Hippocampal formation (tissue), 2 donors: ENCODE measurements around the gene PKDCC.

Source experiments
- DNase-seq, 2 donors: peaks; one replicate each; lab custom pipeline; 2025; lab: John Stamatoyannopoulos, UW

PKDCC gene, protein sequence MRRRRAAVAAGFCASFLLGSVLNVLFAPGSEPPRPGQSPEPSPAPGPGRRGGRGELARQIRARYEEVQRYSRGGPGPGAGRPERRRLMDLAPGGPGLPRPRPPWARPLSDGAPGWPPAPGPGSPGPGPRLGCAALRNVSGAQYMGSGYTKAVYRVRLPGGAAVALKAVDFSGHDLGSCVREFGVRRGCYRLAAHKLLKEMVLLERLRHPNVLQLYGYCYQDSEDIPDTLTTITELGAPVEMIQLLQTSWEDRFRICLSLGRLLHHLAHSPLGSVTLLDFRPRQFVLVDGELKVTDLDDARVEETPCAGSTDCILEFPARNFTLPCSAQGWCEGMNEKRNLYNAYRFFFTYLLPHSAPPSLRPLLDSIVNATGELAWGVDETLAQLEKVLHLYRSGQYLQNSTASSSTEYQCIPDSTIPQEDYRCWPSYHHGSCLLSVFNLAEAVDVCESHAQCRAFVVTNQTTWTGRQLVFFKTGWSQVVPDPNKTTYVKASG

DNA sequence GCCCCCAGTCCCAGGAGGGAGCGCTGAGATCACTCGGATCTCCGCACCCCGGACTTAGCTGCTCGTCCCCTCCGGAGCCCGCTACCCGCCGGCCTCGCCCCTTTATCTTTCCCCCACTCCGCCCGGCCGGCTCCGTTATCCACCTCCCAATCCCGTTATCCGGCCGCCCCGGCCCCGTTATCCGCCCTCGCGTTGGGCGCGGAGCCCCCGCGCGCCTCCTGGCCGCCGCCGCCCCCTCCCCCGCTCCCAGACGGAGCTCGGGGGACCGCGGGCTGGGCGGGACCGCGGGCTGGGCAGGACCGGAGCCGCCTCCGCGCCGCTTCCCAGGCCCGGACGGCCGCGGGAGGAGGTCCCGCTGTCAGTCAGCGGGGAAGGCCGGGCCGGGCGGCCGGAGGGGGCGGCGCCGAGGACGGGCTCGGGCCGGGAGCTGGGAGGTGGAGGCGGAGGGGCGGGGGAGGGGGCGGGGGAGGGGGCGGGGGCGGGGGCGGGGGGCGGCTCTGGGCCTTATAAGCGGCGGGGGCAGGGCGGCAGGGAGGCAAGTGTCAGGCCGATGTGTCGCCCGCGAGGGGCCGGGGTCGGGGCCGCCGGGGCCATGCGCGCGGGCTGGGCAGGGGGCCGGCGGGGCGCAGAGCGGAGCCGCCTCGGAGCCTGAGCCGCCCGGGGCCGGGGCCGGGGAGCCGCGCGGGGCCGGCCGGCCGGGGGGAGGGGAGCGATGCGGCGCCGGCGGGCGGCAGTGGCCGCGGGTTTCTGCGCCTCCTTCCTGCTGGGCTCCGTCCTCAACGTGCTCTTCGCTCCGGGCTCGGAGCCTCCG is at the start of gene PKDCC:
Gene PKDCC, plus strand, starts transcription at position 534 of the 811 bp plus-strand sequence. Its CDS starts 179 bp downstream, at position 713.
- DNase-seq, result peak; percentile 74 to 83

DNA sequence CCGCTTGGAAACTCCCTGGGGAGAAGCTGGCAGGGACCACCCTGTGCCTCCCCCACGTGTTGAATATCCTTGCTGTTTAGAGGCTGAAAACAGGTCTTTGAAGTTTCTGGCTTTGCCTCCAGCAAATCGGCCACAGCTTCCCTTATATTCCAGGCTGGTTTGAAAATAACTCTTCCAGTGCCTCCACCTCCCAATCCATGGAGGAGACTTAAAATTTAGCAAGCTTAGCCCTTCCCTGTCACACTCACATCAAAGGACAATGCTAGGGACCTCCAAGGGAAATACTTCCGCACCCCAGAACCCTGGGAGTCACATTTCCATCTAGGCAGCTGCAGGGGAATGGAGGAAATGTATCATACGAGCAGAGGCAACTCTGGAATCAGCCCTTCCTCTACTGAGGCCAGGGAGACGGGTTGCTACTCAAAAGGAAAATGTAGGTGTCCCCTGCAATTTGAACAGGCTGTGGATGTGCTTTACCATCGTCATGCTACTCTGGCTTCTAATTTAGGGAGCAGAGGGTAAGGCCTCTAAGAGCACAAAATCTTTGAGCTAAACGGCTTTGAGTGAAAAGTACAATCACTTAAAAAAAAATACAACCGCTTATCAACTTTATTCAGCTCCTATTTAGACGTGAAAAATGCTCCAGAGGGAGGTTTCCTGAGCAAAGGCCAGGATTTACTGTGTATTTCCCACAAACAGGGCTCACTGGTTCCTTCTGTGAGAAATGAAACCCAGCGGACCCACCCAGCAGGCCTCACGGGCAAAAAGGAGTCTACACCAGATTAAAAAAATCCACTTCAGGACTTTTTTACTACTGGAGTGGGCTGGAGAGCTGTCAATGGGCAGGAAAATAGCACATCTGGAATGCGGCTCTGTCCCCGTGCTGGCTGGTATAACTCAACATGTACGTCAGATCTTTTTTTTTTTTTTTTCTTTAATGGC is 49.4 kb upstream of the PKDCC start:
- DNase-seq, result no peak

DNA sequence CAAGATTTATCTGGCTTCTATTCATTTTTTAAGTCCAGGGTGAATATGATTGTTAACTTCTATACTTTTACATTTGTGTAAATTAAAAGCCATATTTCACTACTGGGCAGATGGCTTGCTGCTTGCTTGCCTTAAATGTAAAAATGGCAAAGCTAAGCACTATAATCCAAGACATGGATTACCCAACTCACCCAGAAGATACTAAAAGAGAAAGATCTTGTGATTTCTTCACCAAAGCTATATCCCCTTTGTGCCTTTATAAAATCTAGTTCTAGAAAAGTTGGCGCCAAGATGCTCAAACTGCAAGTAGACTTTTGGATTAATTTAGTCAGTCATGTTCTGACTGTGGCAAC is 48.7 kb upstream of the PKDCC start:
- DNase-seq, result no peak

DNA sequence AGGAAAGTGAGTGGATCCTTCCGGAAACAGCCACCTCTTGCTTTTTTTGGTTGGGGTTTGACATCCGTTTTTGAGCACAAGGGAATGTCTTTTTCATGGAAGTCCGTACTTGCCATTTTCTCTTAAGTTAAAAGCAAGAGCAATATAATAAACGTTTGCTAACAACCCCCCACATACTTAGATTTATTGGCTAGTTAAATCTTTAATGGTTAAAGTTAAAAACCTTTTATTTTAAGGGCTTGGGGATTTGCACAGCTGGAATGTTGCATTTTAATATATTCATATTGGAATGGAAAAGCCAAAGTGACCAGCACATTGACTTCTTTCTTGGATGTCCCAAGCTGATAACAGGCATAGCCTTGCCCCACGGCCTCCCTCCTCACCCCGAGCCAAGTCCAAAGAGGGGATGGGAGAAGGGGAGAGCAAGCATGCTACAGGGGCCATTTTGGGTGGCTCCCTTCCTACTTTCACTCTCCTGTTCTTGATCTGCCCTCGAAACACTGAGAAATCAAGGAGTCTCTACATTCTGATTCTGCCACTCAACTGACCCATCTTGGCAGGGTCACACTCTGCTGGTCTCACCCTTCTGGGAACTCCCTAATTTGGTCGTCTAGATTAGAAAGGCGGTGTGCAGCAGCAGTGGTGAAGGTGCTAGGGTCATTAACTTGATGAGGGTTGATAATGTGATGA is 48.1 kb upstream of the PKDCC start:
- no peak for DNase-seq

DNA sequence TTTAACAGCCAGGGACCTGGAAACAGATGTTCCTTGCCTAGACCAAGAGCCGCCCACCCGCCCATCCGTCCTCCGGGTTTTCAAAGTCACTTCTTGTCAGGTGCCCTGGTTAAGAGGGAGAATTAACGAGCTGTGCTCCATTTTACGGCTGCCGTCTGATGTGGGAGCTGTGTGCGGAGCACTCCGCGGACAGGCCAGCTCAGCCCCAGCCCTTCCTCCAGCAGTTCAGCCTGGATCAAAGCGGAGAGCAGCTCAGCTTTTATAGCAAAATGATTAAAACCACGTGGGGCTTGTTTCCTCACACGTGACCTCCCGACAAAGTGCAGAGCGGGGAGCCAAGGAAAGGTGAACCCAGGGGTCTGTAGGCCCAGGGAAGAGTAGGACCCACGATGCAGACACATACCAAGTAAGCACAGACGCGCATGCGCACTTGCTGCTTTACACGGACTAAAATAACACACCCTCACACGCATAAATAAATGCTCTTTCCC is 46.1 kb upstream of the PKDCC start:
- no peak for DNase-seq

DNA sequence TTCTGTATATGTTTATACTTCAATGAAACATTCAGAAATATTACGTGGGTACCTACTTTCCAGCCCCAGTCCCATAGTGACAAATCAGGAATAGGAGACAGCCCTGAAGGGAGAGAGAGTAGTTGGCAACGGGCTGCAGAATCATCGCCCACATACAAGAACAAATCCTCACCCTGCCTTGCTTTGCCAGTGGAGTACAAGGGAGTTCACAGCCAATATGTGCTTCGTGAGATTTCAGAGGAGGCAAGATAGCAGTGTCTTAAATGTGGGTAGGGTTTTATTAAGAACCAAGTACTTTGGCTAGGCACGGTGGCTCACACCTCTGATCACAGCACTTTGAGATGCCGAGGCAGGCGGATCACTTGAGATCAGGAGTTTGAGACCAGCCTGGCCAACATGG is 40.3 kb upstream of the PKDCC start:
- no peak for DNase-seq

DNA sequence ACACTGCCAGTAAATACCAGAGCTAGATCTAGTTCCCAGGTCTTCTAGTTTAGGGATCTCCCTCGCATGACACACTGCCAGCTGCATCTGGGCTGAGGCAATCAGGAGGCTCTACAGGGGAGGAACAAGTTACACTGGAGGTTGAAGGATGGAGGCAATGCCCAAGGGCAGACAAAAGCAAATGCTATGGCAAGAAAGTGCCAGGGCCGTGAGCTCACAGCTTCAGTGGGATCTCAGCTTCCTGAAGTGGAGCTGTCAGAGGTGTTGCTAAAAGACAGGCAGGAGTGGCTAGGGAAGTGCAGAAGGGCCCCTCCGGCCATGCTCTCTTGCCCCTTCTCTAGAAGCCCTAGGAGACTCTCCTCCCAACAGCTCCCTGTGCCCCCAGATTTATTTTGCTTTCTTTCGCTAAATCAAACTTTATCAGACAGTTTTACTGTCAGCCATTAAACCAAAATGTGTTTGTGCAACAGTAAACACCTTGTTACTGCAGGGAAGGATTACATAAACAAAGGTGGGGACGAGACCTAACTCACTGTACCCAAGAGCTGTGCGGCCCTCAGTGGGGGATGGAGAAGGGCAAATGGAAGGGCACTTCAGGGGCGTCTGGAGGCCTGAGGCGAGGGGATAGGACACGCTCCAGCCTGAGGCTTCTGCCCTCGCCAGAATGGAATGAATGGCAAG is 39.4 kb upstream of the PKDCC start:
- DNase-seq, result no peak

DNA sequence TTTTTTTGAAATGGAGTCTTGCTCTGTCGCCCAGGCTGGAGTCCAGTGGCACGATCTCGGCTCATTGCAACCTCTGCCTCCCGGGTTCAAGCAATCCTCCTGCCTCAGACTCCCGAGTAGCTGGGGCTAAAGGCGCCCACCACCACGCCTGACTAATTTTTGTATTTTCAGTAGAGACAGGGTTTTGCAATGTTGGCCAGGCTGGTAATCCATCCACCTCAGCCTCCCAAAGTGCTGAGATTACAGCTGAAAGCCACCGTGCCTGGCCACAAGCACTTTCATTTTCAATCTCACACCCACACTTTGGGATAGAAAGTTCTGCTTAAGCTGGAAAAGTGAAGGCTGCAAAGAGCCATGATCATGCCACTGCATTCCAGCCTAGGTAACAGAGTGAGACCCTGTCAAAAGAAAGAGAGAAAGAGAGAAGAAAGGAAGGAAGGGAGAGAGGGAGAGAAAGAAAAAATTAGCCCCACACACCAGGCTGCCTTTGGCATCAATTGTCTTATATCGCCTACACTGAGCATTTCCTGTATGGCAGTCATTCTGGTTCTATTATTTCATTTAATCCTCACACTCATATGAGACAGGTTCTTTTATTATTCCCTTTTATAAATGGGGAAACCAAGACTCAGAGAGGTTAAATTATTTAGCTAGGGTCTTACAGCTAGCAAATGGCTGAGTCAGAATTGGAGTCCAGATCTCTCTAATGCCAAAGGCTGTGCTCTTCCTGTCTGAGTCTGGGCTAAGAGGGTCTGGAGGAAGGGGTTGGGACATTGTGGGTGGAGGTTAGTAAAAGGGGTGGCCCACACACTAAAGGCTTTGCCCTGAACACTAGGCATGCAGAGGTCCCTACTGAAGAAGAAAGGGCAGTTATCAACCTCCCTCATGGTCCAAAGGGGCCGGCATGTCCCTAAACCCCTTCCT is 37.9 kb upstream of the PKDCC start:
- no peak for DNase-seq

DNA sequence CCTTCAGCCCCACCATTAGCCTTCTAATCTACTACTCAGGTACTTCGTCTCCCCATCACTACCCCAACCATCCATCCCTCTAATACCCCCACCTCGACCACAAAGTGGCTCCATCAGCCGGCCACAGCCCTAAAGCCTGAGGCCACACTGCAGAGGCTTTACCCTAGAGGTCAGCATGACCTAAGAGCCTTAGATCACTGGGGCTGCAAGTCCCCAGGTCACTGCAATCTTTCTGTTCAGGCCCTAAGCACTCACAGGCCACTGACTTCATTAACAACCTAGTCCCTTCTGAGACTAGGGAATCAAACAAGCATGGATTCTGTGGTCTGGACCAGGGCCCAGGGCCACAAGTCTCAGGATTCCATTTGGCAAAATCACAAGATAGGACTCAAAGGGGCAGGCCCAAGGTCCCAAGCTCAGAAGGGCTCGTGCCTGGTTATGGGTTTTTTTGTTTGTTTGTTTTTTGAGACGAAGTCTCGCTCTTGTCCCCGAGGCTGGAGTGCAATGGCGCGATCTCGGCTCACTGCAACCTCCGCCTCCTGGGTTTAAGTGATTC is 37.0 kb upstream of the PKDCC start:
- DNase-seq, result no peak

DNA sequence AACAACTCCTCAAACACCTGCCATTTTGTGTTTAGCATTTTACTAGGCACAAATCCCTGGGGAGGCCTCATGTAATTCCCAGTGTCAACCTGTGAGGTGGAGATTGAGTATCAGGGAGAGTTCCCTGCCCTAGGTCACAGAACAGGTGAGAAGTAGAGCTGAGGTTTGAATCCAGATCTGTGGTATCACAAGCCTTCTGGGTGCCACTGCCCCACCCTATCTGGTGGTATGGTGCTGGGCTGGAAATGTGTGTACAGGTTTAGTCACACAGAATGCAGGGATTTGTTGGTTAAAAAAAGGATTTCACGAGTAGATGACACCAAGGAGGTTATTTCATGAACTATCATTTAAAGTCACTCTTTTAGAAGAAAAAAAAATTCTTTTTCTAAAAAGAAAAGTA is 35.7 kb upstream of the PKDCC start:
- no peak for DNase-seq

DNA sequence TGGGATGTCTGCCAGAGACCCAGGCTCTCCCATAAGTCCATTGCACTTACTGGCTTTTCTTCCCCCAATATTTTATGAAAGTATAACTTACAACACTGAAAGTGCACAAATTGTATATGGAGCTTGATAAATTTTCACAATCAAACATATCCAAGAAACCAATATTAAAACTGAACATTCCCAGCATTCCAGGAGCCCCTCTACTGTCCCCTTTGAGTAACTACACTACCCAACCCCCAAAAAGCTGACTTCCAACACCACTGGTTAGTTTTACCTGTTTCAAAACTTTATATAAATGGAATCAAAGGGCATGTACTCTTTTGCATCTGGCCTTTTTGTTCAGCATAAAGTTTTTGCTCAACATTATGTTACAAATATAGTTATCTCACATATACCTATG is 35.2 kb upstream of the PKDCC start:
- no peak for DNase-seq

DNA sequence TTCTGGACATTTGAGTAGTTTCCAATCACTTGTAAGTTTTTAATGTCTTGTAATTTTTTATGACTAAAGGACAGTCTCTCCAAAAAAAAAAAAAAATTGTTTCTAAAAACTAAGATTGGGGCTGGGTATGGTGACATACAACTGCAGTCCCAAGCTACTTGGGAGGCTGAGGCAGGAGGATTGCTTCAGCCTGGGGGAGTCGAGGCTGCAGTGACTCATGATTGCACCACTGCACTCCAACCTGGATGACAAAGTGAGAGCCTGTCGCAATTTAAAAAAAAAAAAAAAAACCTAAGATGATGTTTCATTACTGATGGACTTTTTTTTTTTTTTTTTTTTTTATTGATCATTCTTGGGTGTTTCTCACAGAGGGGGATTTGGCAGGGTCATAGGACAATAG is 34.4 kb upstream of the PKDCC start:
- DNase-seq, result no peak

DNA sequence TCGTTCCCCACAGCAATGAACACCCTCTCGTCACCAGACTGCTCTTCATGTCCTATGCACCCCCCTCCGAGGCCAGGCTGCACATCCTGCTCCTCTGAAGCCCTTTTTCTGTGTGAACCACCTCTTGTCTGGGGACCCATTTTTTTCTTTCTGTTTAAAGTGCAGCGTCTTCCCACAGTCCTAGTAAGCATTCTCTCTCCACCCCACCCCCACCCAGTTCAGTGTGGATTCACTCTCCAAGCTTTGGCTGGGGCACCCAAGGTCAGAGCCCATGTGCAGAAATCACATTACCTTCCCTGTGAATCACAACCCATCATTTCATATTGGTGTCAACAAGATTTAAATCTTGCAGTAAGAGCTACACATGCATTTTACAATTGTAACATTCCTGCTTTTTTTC is 26.4 kb upstream of the PKDCC start:
- no peak for DNase-seq

DNA sequence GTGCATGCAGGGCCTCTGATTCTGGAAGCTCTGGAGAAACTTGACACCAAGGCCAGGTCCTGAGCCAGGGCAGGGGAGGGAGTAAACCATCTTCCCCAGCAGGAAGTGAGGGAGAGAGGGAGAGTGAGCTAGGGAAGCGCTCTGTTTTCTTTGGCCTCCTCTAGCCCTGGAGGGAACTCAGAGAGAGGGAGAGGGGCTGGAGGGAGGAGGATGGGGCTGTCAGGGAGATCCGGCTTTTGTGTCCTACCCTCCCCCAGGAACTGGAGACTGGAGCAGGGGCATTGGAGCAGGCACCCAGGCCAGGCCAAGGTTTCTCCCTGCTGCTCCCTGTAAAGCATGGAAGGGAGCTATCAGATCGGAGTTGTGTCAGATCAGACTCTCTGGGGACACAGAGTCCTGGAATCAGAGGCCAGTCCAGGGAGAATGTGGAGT is 22.7 kb upstream of the PKDCC start:
- DNase-seq, result no peak

DNA sequence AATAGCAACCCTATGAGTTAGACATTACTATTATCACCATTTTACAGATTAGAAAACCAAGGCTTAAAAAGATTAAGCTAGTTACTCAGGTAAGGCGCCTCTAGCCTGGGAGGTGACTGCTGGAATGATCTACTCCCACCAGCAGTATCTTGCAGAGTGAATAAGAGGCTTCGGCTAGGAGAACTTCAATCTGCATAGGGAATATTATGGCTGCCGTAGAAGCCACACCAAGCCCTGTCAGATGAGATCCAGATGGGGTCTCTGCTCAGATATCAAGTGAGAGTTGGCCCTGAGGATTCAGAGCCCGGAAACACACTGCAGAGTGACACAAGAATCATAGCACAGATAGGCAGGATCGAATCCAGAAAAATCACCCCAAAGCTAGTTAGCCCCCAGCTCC is 21.5 kb upstream of the PKDCC start:
- no peak for DNase-seq

DNA sequence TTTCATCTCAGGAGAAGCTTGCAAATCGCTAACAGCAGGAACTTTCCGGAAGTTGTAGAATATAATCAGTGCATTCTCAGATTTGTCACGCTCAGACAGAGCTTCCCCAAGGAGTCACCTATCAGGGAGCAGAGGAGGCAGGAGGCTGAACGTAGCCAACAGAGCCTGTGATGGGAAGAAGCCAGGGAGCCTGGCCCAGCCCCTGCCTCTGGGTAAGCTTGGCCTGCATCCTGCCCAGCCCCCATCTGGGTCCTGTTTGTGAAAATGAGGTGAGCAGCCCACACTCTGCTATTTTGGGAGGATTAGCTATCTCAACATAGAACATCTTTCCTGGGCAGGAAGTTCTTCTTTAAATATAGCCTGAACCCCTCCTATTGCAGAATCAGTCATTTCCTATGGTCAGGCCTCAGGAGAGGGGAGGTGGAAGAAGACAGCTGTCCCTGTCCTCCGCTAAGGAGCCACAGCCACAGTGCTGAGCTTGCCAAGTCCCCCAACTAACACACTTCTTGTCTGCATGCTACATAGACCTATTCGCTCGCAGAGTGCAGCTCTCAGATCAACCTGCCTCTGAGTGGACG is 19.2 kb upstream of the PKDCC start:
- DNase-seq, result no peak

DNA sequence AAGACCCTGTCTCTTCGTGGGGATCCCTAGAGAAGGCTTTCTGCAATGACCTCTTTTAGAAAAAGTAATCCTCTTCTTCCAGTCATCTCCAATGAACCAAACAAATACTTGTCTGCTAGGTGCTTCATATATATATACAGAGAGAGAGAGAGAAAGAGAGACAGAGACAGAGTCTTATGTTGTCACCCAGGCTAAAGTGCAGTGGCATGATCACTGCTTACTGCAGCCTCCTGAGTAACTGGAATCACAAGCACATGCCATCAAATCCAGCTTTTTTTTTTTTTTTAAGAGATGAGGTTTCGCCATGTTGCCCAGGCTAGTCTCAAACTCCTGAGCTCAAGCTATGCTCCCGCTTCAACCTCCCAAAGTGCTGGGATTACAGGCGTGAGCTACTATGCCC is 18.6 kb upstream of the PKDCC start:
- no peak for DNase-seq

DNA sequence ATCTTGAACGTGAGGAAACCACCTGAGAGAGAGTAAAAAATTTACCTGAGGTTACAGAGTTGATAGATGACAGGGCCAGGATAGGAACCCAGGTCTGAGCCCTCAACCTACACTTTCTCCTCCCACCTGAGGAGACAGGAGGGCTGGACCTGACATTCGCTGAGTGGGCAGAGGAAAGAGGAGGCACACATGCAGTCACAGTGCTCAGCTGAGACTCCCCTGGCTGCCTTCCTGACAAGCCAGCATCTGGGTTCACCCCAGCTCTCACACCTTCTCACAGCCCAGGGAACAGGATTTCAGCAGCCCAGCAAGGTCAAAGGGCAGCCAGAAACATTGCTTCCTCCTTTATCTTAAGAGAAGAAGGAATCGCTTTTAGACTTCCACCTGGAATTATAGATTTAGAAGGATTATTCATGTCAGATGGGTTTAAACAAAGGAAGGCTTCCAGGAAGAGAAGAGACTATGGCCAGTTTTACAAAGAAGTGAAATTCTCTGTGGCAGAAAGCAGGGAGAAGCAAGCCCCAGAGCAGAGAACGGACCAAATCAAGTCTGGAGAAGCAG is 18.1 kb upstream of the PKDCC start:
- no peak for DNase-seq
